Lower leg skin (tissue), 3 donors: Measurements from ENCODE around the gene UMAD1.

Source experiments
- POLR2A ChIP-seq, 2 donors: fragments of 450-650 bp; IDR thresholded peaks; one replicate each; pipeline ENCODE4 v1.6.1; 2016 to 2017; ENCODE audit warnings: antibody characterized with exemption in 2 of 2, mild to moderate bottlenecking in 1 of 2, moderate library complexity in 1 of 2
- TF ChIP-seq, protein P1 (sequence below), 3 donors: fragments of 450-650 bp; IDR thresholded peaks; one replicate each; pipeline ENCODE4 v1.5.1; 2016; ENCODE audit warnings: antibody characterized with exemption in 3 of 3, mild to moderate bottlenecking in 3 of 3, moderate library complexity in 2 of 3

DNA sequence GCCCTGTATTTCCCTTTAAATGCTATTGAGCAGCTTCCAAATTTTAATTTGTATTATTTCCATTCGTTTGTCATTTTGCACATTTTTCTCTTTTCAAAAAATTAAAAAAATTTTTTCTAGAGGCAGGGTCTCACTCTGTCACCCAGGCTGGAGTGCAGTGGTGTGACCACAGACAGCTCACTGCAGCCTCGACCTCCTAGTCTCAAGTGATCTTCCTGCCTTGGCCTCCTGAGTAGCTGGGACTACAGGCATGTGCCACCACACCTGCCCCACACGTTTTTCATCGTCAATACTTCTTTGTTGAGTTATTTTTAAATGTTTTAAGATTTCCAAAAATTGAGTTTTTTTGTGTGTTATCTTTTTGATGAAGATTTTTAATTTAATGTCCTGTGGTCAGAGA is 73.2 kb downstream of the UMAD1 start:
- TF ChIP-seq, protein P1, sequence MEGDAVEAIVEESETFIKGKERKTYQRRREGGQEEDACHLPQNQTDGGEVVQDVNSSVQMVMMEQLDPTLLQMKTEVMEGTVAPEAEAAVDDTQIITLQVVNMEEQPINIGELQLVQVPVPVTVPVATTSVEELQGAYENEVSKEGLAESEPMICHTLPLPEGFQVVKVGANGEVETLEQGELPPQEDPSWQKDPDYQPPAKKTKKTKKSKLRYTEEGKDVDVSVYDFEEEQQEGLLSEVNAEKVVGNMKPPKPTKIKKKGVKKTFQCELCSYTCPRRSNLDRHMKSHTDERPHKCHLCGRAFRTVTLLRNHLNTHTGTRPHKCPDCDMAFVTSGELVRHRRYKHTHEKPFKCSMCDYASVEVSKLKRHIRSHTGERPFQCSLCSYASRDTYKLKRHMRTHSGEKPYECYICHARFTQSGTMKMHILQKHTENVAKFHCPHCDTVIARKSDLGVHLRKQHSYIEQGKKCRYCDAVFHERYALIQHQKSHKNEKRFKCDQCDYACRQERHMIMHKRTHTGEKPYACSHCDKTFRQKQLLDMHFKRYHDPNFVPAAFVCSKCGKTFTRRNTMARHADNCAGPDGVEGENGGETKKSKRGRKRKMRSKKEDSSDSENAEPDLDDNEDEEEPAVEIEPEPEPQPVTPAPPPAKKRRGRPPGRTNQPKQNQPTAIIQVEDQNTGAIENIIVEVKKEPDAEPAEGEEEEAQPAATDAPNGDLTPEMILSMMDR (IDR thresholded peaks at IDR 0.05), result no peak
- TF ChIP-seq POLR2A (IDR thresholded peaks at IDR 0.05), result no peak
